PFSK-1 (cell line): ENCODE measurements around the gene PTPN12.

Source experiments
- FOXP2 ChIP-seq: optimal IDR thresholded peaks from 2 replicates; pipeline ENCODE3; 2011; ENCODE audit warnings: borderline replicate concordance, control low read depth, inconsistent platforms; ENCODE audit not compliant: insufficient read depth; ENCODE audit errors: extremely low read length, extremely low read depth
- POLR2AphosphoS5 ChIP-seq: IDR thresholded peaks from 2 replicates; pipeline ENCODE4 v1.6.1; 2012; ENCODE audit warnings: low read depth, mild to moderate bottlenecking, control low read depth, low read length, moderate library complexity
- REST ChIP-seq, 2 experiments: IDR thresholded peaks; 2 replicates each; pipeline versions ENCODE4 v1.6.1 to v1.8.0; 2011 to 2012; ENCODE audit warnings: low read depth in 2 of 2, low read length in 2 of 2, control low read depth in 1 of 2, inconsistent platforms in 1 of 2, mild to moderate bottlenecking in 1 of 2, moderate library complexity in 1 of 2; ENCODE audit not compliant: insufficient read depth in 1 of 2
- SIN3A ChIP-seq: IDR thresholded peaks from 2 replicates; pipeline ENCODE4 v1.6.1; 2012; ENCODE audit warnings: mild to moderate bottlenecking, low read length, moderate library complexity, borderline replicate concordance; ENCODE audit not compliant: insufficient read depth
- TAF1 ChIP-seq: IDR thresholded peaks from 2 replicates; pipeline ENCODE4 v1.6.1; 2012; ENCODE audit warnings: low read length, control low read depth, borderline replicate concordance; ENCODE audit not compliant: insufficient read depth

The PTPN12 gene

DNA sequence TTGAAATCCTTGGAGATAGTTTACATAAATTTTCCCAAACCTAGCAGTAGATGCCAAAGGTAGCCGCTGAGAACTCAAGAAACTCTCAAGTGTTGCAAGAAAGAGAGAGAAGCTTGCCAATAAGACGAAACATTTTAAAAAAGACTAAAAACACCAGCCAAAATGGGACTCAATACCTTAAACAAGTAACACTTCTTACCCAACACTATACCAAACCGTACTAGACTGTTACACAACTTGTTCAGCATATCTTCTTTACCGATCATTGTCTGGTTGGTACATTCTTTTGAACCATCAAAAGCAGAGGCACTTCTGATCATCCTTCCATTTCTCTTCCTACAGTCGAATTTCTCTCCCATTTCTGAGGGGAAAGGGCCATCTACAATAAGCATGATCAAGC, 4.8 kb upstream of the PTPN12 start:
- no peak for TF ChIP-seq POLR2AphosphoS5
- no peak for TF ChIP-seq SIN3A
- no peak for TF ChIP-seq FOXP2
- TF ChIP-seq TAF1 = no peak
- no peak for TF ChIP-seq REST (IDR thresholded peaks at IDR 0.05; ENCODE audit: insufficient read depth in 1 of 2, low read depth in 2 of 2, low read length in 2 of 2)

DNA sequence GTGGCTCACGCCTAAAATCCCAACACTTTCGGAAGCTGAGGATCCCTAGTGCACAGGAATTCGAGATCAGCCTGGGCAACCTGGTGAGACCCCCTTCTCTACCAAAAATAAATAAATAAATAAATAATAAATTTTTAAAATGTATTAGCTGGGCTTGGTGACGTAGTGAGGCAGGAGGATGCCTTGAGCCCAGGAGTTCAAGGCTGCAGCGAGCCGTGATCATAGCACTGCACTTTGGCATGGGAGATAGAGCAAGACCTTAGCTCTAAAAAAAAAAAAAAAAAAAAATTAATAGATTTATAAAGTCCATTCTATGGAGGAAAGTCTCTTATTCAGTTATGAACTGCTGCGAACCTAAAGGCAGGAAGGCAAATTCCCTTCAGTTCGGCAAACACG, 1.1 kb upstream of the PTPN12 start:
- TF ChIP-seq FOXP2 = no peak
- TF ChIP-seq SIN3A = no peak

- TF ChIP-seq TAF1 (peak; percentile 84; the same call in 1 of the 2 replicates), POLR2AphosphoS5 (peak; percentile 91), FOXP2 (no peak), REST (IDR thresholded peaks at IDR 0.05; ENCODE audit: insufficient read depth in 1 of 2, low read depth in 2 of 2, low read length in 2 of 2) (no peak), SIN3A (no peak)
Observed at GRCh38 chr7:77536413-77537135, 521 bp upstream of the PTPN12 start.

DNA sequence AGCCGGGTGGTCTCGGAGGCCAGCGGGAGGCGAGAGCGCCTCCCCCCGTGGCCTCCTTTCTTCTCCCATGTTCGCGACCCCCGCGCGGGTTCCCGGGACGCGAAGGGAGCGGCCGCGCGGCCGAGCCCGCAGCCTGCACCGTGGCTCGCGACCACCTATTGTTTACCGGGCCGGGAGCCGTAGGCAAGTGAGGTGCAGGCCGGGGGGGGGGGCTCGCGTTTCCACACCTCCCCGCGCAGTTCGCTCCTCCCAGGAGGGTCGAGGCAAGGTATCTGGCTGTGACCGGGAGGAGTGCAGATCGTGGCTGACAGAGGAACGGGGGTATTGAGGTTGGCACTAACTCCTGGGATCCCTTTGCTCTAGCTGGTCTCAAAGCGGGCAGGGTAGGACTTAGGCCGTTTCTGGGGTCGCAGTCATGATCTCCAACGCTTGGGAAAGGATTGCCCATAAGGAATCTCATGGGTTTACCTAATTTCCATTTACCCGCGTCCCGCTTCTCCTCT, 734 bp downstream of the PTPN12 start:
- TF ChIP-seq POLR2AphosphoS5 (no peak), REST (IDR thresholded peaks at IDR 0.05; ENCODE audit: insufficient read depth in 1 of 2, low read depth in 2 of 2, low read length in 2 of 2) (no peak), FOXP2 (no peak), TAF1 (no peak; the same call in 1 of the 2 replicates), SIN3A (no peak)

- TF ChIP-seq POLR2AphosphoS5 (no peak), SIN3A (peak; percentile 85; the same call in 1 of the 2 replicates), FOXP2 (peak; percentile 54), TAF1 (0 out of 2 replicates have a peak, but pooled peaks have one; percentile 27), REST (IDR thresholded peaks at IDR 0.05; ENCODE audit: insufficient read depth in 1 of 2, low read depth in 2 of 2, low read length in 2 of 2) (peak in 1 of 2 experiments; percentile 60; a peak in 1 of 4 replicates)
Observed at GRCh38 chr7:77538281-77539212, 1.5 kb downstream of the PTPN12 start.
